Activated CD8-positive, alpha-beta memory T cell treated with anti-CD3 and anti-CD28 coated beads, Interleukin-2, amount 50 U/mL, for 48 hours (primary cell): ENCODE data around the gene KIRREL3.

Source experiments
- DNase-seq: peaks from one replicate; pipeline ENCODE4 v3.0.0-alpha.2; 2020

Gene KIRREL3

DNA sequence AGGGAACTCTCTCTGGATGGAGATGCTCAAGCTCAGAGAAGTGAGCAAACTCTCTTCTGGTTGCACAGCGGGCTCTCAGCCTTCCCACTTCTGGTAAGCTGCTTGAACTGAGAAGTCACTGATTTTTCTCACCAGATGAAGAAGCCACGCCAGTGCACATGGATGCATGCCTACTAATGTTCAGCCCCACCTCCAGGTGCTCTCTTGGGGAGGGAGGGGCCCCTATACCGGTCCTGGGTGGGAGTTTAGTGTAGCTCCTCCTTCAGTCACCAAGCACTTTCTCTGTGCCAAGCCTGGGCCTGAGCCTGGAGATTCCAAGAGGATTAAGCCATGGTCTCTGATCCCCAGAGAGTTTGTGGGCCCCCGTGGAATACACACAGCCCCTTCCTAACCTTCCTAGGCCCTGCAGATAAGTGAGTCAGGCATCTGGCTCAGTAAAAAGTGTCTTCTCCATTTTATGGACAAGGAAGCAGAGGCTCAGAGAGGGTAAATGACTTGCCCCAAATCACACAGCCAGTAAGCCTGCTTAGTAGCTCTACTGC is 502.9 kb downstream of the KIRREL3 start:
- DNase-seq = no peak

DNA sequence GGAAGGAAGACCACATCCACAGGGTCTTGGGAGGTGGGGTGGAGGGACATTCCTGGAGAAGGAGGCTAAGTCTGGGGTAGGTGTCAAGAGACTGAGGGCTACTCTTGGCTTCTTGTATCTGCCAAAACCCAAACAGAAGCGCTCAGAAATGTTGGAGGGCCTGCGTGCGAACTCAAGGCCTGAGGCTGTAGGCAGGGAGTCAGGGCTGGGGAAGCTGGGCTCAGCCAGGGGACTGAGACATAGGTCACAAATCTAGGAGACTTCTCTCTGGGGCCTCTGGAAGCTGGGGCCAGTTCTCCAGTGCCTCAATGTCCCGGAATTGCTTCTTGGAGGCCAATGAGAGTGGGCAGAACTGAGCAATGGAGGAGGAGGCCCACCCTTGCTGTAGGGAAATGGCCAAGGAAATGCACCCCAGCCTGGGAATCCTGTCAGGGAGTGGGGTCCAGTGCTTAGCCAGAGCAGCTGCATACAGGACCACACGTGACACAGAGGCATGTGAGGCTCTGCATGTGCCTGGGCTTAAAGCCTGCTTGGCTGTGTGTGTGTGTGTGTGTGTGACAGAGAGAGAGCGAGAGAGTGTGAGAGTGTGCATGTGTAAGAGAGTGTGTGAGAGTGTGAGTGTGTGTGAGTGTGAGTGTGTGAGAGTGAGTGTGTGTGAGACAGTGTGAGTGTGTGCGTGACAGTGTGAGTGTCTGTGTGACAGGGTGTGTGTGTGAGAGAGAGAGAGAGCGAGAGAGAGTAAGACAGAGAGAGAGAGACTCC is 503.8 kb downstream of the KIRREL3 start:
- no peak for DNase-seq

DNA sequence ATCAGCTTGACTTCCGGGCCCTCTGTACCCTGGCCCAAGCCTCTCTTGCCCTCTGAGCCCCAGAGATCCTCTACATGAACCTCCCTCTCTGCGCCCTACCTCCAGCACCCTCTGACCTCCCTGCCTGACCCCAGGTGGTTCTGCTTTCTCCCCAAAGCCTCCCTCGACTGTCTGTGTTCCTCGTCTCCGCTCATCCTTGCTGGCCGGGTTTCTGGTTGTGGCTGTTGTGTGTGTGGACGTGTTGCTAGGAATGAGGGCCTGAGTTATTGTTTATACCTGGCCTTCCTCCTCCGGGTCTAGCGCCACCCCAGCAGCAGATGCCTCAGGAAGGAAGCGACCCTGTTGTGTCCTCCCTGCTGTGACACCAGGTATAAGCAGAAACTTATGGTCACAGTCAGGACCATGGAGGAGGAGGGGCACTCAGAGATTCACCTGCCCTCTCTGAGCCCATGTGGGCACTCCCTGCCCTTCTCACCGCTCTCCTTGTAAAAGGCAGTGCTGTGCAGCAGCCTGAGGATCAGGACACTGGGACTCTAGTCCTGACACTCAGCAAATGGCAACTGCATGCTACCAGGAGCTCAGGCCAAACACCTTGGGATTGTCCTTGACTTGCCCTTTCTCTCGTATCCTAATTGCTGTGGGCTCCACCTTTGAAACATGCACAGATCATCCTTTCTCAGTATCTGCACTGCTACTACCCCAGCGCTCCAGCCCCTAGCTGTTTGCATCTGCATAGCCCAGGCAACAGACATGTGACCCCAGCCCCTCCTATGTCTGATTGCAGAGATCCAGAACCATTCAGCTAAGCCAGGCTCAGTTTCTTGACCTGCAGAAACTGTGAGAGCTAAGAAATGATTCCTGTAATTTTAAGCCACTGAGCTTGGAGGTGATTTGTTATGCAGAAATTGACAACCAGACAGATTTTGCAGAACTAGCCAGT is 505.0 kb downstream of the KIRREL3 start:
- no peak for DNase-seq

DNA sequence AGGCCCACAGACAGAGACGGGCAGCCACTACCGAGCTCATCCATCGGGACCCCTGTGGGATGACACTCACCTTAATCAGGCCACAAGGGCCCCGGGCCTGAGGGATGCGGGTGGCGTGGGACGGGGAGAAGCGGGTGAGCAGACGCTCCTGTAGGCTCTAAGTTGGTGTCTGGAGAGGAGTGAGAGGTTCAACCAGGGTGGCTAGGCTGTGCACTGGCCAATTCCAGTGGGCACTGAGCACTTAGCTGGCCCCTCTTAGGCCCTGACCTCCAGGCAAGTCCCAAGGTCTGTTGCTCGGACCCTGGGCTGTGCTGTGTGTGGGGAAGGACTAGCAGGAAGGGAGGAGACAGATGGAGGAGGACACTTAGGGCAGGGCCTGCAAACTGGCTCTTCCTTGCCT is 505.7 kb downstream of the KIRREL3 start:
- no peak for DNase-seq

DNA sequence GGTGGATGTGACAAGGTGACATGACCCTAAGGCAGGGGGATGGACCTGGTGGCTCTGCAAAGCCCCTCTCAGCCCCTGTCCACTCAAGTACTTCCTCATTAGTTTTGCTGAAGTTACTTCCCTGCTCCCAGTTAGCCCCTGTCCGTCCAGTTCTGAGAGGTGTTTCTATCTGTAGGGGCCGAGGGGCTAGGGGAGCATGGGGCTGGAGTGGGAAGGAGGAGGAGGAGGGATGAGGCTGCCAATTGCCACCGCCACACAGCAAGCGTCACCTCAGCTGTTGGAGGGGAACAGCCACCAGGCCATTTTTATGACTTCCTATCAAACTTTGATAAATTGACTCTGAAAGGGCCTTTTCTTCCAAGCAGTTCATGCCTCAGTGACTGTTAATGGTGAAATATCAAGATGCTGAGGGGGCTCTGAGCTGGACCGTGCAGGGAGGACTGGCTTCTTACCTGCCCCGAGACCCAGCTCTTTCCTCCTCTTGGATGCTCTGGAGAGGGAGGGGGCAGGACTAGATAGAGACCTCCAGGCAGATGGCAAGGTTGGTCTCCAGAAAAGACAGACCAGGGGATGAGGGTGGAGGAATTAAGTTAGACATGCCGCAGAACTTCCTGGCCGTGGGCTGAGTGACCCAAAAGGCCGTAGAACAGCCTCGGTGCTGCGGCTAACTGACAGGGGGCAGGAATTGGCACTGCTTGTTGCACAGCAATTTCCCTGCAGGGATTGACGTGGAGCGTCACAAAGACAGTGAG is 508.1 kb downstream of the KIRREL3 start:
- DNase-seq = no peak

DNA sequence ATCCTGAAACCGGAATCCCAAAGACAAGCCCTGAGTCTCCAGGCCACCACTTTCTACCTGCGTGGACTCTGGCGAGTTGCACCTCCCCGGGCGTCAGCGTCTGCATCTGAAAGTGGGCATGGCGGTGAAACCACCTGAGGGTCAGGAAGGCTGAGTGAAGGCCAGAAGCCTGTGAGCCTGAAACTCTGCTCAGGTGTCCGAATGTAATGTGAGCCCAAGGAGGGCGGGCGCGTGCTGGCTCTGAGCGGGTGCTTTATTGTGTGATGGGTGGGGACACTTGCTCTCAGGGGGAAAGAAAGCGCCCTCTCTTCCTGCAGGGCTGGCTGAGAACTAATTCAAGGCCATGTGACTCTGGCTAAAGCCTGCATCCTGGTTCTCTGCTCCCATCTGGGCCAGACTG is 509.5 kb downstream of the KIRREL3 start:
- no peak for DNase-seq

DNA sequence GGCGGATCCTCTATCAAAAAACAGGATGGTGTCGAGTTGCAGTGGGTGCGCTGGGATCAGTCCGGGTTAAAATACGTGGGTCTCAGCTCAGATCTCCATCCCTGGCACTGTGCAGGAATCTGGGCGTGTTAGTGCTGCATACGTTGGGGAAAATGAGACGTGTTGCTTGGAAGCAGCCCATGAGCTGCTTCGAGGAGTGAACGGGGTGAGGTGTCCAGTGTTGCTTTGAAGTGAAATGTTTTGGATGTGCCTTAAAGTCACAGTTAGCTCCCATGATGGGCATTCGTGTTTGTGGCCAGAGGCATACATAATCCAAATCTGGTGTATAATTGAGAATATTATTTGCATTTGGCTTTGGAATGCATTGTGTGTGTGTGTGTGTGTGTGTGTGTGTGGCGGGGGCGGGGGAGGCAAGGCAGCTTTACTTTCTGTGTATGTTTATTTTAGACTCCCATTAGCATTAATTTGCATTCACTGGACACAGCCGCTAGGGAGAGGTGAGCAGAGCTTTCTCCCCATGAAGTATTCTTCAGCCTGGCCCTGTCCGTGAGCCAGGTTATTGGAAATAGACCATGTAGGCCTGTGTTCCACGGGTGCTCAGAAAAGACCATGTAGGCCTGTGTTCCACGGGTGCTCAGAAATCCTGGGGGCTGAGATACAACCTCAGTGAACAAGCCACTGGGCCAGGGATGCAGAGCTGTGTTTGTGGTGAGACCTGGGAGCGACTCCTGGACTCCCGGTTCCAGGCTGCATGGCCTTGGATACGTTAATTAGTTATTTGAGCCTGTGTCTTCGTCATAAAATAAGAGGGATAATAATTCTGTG is 510.5 kb downstream of the KIRREL3 start:
- no peak for DNase-seq

DNA sequence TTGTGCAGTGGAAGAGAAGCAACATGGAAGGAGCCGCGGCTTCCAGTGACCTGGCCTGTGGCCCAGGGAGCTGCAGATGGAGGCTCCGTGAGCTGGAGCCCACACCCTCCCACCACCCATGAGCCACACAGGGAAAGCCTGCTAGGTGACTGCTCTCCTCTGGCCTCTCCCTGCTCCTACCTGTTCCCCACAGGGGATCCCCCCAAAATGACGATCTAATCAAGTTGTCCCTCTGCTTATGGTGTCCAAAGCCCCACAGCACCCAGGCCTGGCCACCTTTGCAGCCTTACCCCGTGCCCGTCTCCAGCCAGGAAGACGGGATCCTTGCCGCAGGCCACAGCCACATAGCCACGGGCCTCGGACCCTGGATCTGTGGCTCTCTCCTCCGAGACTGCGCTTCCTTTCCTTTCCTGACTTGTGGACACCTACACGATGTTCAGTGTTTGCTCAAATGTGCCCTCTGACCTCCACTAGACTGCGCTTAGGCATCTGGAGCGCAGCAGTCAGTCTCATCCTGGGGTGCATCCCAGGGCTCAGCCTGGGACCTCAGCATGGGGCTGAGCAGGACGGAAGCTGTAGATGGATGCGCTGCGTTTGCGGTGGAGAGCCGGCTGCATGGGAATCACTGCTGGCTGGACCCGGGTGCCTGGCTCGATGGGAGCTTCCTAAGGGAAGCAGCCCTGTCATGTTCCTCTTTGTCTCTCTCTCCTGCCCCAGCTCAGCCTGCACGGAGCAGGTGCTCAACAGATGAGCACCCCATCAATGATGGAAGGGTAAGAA is 511.8 kb downstream of the KIRREL3 start:
- DNase-seq = no peak

DNA sequence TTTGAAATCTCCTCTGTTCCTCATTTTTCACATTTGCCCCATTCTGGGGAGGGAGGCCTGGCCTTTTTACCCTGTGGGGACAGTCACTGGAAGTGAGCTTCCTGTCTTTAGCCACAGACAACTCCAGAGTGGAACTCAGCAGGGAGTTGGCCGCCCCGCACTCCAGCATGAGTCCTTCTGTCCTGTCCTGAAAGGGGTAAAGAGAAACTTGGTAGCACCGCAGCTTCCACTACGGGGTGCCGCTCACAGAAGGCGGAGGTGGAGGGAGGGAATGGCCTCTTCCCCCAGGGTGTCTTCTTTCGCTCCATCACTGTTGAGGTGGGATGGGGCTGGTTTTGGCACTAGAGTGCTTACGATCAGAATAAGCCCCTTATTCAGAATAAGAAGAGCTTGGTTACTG is 512.9 kb downstream of the KIRREL3 start:
- DNase-seq = no peak

DNA sequence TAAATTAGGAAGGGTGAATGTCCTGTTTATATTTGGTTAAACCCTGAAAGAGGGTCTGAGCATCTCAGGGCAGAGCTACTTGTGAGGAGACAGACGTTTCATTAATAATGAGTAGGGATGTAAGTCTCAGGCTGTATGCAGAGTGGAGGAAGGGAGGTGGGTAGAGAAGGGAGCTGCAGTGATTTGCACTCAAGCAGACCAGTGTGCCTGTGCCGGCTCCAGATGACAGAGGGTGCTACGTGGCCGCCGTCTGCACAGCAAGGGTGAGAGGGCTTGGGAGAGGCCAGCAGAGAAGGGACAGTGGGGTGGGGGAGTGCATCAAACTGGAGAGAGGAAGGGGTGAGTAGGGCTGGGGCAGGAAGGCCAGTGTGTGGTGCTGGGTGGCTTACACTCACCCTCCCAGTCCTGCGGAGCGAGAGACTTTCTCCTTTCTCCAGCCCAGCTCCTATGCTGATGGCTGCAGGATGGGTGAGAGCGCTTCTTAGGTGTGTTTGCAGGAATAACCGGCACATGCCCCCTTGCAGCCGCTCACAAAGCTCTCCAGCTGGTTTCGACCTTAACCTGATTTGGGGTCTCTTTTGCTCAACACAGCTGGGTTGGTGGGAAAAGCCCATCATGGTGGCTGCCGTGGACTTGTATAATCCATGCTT is 514.5 kb downstream of the KIRREL3 start:
- DNase-seq = no peak

DNA sequence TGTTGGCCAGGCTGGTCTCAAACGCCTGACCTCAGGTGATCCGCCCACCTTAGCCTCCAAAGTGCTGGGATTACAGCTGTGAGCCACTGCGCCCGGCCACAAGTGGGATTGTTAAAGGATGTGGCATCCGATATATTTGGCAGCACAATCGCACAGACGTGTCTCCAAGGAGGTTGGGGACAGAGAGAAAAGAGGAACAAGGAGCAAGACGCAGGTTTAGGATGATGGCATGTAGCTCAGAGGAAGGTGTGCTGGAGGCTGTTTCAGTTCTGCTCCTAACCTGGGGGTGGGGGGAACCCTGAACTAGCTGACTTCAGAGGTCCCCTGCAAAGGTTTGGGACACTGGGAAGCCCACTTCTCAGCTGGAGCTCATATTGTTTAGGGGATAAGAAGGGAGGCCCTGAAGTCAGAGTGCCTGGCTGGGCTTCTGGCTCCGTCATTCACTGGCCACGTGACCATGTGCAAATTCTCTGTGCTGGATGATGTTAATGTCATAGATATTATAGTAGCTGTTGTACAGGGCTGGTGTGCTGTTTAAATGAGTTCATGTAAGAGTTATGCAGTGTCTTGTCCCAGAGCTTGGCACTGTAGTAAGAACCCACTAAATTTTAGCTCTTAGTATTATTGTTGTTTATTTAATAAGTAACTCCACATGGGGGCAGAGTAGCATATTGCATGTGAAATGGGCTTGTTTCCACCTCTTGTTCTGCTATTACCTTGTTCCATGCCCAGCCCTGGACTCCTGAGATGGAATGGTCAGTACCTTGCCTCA is 515.4 kb downstream of the KIRREL3 start:
- no peak for DNase-seq

DNA sequence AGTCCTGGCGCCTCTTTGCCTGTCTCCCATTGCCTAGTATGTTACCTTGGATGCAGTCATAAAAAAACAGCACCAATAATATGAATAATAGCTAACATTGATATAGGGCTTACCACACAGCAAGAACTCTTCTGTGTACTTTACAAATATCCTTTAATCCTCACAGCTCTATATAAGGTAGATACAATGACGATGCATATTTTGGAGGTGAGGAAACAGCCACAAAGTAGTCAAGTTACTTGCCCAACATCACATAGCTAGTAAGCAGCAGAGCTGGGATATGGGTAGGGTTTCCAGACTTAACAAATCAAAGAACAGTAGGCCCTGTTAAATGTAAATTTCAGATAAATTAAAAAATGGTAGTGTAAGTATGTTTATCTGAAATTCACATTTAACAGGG is 516.3 kb downstream of the KIRREL3 start:
- no peak for DNase-seq

DNA sequence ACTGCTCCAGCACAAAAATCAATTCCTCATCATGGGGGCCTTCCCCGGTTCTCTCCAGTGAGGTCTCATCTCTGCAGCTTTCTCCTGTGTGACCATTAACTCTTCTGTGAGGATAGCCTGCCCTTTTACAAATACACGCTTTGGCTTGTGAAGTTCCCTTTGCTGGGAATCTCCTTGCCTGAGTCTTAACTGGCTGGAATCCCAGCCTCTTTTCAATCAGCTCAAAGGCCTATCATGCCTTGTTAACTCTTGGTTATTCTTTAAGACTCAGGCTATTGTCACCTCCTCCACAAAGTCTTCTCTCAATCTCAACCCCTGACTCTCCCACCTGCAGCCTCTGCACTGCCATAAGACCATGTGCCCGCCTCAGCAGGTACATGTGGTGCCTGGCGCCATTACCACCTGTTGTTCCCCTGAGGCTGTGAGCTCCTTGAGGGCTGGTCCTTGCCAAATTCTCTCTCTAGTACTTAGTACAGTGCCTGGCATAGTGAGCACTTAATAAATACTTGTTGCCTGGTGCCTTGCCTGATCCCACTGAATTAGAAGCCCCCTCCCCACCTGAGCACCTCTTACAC is 516.9 kb downstream of the KIRREL3 start:
- no peak for DNase-seq

DNA sequence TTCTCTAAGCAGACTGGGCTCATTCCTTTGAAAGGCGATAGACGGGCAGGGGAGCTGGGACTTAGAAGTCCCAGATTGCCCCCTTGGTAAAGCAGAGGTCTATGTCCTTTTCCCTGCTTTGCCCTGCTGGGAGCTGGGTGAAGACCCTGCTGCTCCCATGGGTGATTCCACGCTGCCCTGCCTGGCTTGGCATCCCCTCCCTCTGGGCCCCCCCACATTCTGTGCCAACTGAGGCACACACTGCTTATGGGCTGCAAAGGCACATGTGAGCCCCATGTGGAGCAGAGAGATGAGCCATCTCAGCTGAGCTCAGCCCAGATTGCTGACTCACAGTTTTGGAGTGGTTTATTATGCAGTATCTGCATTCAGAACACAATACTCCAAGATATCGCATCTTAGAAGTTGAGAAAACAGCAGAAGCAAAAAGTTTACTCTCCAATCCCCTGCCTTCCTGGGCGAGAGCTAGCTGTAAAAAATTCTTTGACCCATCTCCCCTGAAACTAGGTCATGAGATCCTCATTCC is 517.9 kb downstream of the KIRREL3 start:
- DNase-seq = no peak

DNA sequence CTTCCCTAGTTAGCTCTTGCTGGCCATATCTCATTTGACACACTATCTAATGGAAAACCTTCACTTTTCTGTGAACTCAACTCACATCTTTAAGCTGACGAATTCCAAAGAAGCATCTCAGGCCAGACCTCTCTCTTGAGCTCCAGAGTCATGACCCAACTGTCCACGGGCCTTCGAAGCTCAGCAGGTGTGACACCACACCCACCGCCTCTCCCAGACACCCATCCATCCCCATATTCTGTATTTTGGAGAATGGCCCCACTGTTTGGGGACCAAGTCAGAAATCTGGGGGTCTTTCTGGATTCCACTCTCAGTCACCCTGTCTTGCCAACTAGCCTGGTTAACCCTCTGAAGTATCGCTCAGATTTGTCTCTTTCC is 519.3 kb downstream of the KIRREL3 start:
- no peak for DNase-seq

DNA sequence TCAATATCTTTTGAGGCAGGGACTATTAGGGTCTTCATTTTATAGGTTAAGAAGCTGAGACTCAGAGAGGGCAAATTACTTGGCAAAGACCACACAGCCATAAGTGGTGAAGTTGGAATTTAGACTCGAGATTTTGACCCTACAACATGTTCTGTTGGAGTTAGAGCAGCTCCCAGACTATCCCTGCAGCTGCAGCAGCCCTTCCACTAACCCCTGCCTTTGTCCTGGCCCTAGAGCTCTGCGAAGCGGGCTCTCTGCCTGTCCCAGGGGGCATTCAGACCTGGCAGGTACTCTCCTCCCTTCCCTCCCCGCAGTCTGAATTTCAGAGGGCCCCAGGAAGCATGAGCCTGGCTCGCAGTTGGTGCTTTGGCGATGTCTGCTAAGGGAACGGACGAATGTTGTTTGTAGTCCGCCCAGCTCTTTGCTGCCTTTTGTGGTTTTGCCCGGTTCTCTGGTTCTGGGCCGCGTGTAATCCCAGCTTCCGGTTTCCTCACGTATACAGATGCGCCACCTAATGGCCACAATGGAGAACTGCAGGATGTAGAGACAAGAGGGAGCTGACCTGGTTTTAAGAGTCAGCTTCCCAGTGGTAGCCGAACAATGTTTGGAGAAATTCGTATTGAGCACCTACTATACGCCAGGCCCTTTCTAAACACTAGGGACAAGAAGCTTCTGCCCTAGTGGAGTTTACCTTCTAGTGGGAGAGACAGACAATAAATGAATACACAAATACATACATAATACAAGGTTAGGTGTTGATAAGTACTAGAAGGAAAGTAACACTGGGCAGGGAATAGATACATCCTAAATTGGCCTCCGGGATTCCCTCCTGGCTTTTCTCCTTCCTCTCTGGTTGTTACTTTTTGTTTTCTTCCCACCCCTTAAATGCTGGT is 519.9 kb downstream of the KIRREL3 start:
- DNase-seq = peak; percentile 77

DNA sequence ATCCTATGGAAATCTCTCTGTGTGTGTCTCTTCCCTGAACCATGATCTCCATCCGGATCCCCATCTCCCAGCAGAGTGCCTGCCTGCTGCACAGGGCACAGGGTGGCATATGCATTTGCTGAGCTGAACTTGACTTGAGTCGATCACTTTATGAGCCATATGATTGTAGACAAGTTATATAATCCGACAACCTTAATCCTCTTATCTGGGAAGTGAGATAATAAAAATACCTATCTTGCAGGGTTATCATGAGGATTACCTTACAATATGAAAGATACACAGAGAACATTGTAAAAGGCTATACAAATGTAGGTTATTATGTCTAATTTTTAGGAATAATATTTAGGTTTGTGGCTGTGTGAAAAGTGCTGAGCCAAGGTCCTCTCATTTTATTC is 520.6 kb downstream of the KIRREL3 start:
- no peak for DNase-seq

DNA sequence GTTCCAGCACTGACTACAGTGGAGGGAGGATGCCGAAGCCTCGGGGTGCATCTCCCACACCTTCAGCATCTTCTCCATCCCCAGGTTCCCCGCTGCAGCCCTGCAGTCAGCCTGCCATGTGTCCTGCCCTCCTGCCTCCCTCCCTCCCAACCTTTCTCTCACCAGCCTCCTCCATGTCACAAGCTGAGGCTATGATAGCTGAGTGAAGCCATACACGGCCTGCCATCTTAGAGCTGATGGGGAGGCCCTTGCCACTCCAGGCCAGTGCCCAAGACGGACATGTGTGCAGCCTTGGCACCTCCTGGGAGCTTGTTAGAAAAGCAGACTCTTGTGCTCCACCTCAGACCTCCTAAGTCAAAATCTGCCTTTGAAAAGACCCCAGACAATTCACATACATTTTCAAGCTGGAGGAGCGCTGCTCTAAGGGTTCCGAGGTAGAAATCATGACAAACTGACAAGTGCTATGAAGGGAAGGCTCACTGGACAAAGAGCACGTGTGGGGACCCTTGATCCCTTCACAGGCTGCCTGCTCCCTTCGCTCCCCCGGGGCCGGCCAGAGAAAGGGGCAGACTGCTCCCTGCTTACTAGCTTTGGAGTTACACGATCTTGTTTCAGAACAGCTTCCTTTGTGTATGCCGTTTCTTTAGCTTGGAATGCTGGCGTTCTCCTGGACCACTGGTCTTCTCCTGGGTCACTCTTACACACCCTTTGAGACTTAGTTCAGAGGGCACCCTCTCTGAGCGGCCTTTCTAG is 521.2 kb downstream of the KIRREL3 start:
- no peak for DNase-seq
